Mucosa of descending colon (tissue), 3 donors: ENCODE results near the gene GATD1. TPM values are rescaled to one million over a fixed set of nuclear protein-coding genes. Genes with fewer than 3 reads are reported as not detected.

Experiments
- ATAC-seq: fragments of 200-7000 bp; cut with Tn5 transposase; one replicate; pipeline ENCODE4 v1.9.1; 2020; ENCODE audit warnings: mild to moderate bottlenecking, moderate library complexity
- DNase-seq, 3 donors: peaks; one replicate each; pipeline ENCODE4 v3.0.0-alpha.2; 2020
- H3K36me3 ChIP-seq: fragments of 200-600 bp; one replicate; pipeline ENCODE4 v1.8.0; 2021; ENCODE audit warnings: low read depth, mild to moderate bottlenecking
- H3K4me1 ChIP-seq: fragments of 200-600 bp; one replicate; pipeline ENCODE4 v1.8.0; 2021; ENCODE audit warnings: low read depth, mild to moderate bottlenecking
- H3K4me3 ChIP-seq: fragments of 200-600 bp; one replicate; pipeline ENCODE4 v1.8.0; 2021; ENCODE audit warnings: mild to moderate bottlenecking
- H3K9me3 ChIP-seq: fragments of 200-600 bp; one replicate; pipeline ENCODE4 v1.8.0; 2021; ENCODE audit warnings: mild to moderate bottlenecking
- CTCF ChIP-seq: fragments of 200-600 bp; IDR thresholded peaks from one replicate; pipeline ENCODE4 v1.8.0; 2022; ENCODE audit warnings: antibody characterized with exemption, mild to moderate bottlenecking
- intact Hi-C, 2 donors: fragments of 100-400 bp; cut with DNase I in 1 of 2; cut with micrococcal nuclease in 1 of 2; formaldehyde crosslinking; loops; one replicate each; pipeline versions ENCODE4 v1.11.0 to v1.11.1; 2022; cut with DNase I, micrococcal nuclease
- total RNA-seq, 3 donors: library from RNA; stranded (reverse); fragmentation: NEBNext Ultra II Directional in 2 of 3; extraction: Animal tissue kit (Norgen Biotek cat#: 25700) in 2 of 3; gene quantifications; one replicate each; pipeline versions ENCODE4 v1.2.1 to v1.2.4, GENCODE V29; 2021 to 2023
- donor health status: DM: no; HTN: no; CAD: no; lungs with moderate emphysema.
- donor health status: DM: no; HTN: no; CAD: no.
- donor health status: DM: no; HTN: yes; CAD: no.

The GATD1 gene
- total RNA-seq, 3 donors from 2014 or later: 51.9 to 58.8 (median 57.4) TPM

- intact Hi-C loops: no loop called here
- Histone ChIP-seq H3K36me3 (no peaks in the 10 kb centered on the region), H3K4me3 (no peak overlapping the region), H3K4me1 (peaks cover 1% of the 10 kb centered on the region), H3K9me3 (no peaks in the 10 kb centered on the region)
- DNase-seq (no peak), ATAC-seq (no peak)
- no peak for TF ChIP-seq CTCF
Observed at GRCh38 chr11:769887-770641, 7.2 kb downstream of the GATD1 start.

- Histone ChIP-seq H3K9me3 (no peaks in the 10 kb centered on the region), H3K4me3 (no peak overlapping the region), H3K4me1 (peaks cover 9% of the 10 kb centered on the region), H3K36me3 (no peaks in the 10 kb centered on the region)
- intact Hi-C loops: no loop called here
- TF ChIP-seq CTCF: no peak
- no peak for DNase-seq
- ATAC-seq: no peak
Observed at GRCh38 chr11:767238-767637, 10.0 kb downstream of the GATD1 start.

GRCh38 chr11:766936-767210 is 10.4 kb downstream of the GATD1 start:
- TF ChIP-seq CTCF: no peak
- Histone ChIP-seq H3K9me3 (no peaks in the 10 kb centered on the region), H3K4me1 (peaks cover 9% of the 10 kb centered on the region), H3K36me3 (no peaks in the 10 kb centered on the region), H3K4me3 (no peak overlapping the region)
- DNase-seq: no peak
- intact Hi-C loops: no loop called here
- no peak for ATAC-seq

GRCh38 chr11:766106-766935 is 11.0 kb downstream of the GATD1 start:
- Histone ChIP-seq H3K4me1 (peaks cover 9% of the 10 kb centered on the region), H3K9me3 (no peaks in the 10 kb centered on the region), H3K4me3 (no peak overlapping the region), H3K36me3 (no peaks in the 10 kb centered on the region)
- no peak for DNase-seq
- no peak for ATAC-seq
- no peak for TF ChIP-seq CTCF
- intact Hi-C loops: no loop called here

GRCh38 chr11:765802-766091 is 11.5 kb downstream of the GATD1 start:
- no peak for DNase-seq
- TF ChIP-seq CTCF: no peak
- no peak overlapping the region for H3K4me3 ChIP-seq
- no peak for ATAC-seq
- no peaks in the 10 kb centered on the region for H3K36me3 ChIP-seq
- peaks cover 9% of the 10 kb centered on the region for H3K4me1 ChIP-seq
- H3K9me3 ChIP-seq: no peaks in the 10 kb centered on the region
- intact Hi-C loops: no loop called here
